ENCODE results near the gene NCKAP5. TPM values are rescaled to one million over a fixed set of nuclear protein-coding genes. Genes with fewer than 3 reads are reported as not detected.

The NCKAP5 gene
- total RNA-seq, 1 experiment from 2014 or later = 6.5 TPM

GRCh38 chr2:133334923-133335322 is 233.3 kb downstream of the NCKAP5 start:
- DNase-seq (ENCODE audit: low read depth) = no peak

- DNase-seq (ENCODE audit: low read depth) = peak; percentile 76
These were observed 235.1 kb downstream of the NCKAP5 start for GRCh38 chr2:133333181-133333580.

- DNase-seq (ENCODE audit: low read depth) = peak; percentile 50
These were observed 236.8 kb downstream of the NCKAP5 start for GRCh38 chr2:133331436-133331835.

- peak; percentile 83 for DNase-seq (ENCODE audit: low read depth)
These were observed 241.4 kb downstream of the NCKAP5 start for GRCh38 chr2:133326652-133327397.

GRCh38 chr2:133324150-133324561 is 244.1 kb downstream of the NCKAP5 start:
- peak; percentile 82 for DNase-seq (ENCODE audit: low read depth)

- DNase-seq (ENCODE audit: low read depth) = no peak
These were observed 245.4 kb downstream of the NCKAP5 start for GRCh38 chr2:133322909-133323308.

GRCh38 chr2:133317178-133317577 is 251.1 kb downstream of the NCKAP5 start:
- DNase-seq (ENCODE audit: low read depth) = no peak

- DNase-seq (ENCODE audit: low read depth) = no peak
These were observed 251.7 kb downstream of the NCKAP5 start for GRCh38 chr2:133316557-133316956.

GRCh38 chr2:133315280-133315679 is 253.0 kb downstream of the NCKAP5 start:
- DNase-seq (ENCODE audit: low read depth) = no peak

GRCh38 chr2:133314795-133315194 is 253.5 kb downstream of the NCKAP5 start:
- no peak for DNase-seq (ENCODE audit: low read depth)

GRCh38 chr2:133312038-133312729 is 256.1 kb downstream of the NCKAP5 start:
- no peak for DNase-seq (ENCODE audit: low read depth)

- no peak for DNase-seq (ENCODE audit: low read depth)
These were observed 262.0 kb downstream of the NCKAP5 start for GRCh38 chr2:133306236-133306635.

- no peak for DNase-seq (ENCODE audit: low read depth)
These were observed 263.9 kb downstream of the NCKAP5 start for GRCh38 chr2:133304344-133304743.

GRCh38 chr2:133303150-133303549 is 265.1 kb downstream of the NCKAP5 start:
- peak; percentile 72 for DNase-seq (ENCODE audit: low read depth)

- no peak for DNase-seq (ENCODE audit: low read depth)
These were observed 271.9 kb downstream of the NCKAP5 start for GRCh38 chr2:133296401-133296800.

GRCh38 chr2:133293544-133294353 is 274.5 kb downstream of the NCKAP5 start:
- DNase-seq (ENCODE audit: low read depth) = peak; percentile 79

GRCh38 chr2:133292259-133292658 is 276.0 kb downstream of the NCKAP5 start:
- DNase-seq (ENCODE audit: low read depth) = no peak

- peak; percentile 88 for DNase-seq (ENCODE audit: low read depth)
These were observed 280.6 kb downstream of the NCKAP5 start for GRCh38 chr2:133287709-133288108.

- DNase-seq (ENCODE audit: low read depth) = peak; percentile 79
These were observed 281.8 kb downstream of the NCKAP5 start for GRCh38 chr2:133286326-133286922.

GRCh38 chr2:133273031-133273430 is 295.2 kb downstream of the NCKAP5 start:
- DNase-seq (ENCODE audit: low read depth) = no peak

- DNase-seq (ENCODE audit: low read depth) = no peak
These were observed 297.2 kb downstream of the NCKAP5 start for GRCh38 chr2:133271105-133271504.

- DNase-seq (ENCODE audit: low read depth) = peak; percentile 62
These were observed 297.7 kb downstream of the NCKAP5 start for GRCh38 chr2:133270550-133270949.

Measured in M059J (cell line).